ENCODE results near the gene ENPP4.
"Not testable (repeated sequence)": the region's sequence is repeated elsewhere in the genome, so short reads cannot be mapped to it uniquely, and the experiment has no call there.

Gene ENPP4

DNA sequence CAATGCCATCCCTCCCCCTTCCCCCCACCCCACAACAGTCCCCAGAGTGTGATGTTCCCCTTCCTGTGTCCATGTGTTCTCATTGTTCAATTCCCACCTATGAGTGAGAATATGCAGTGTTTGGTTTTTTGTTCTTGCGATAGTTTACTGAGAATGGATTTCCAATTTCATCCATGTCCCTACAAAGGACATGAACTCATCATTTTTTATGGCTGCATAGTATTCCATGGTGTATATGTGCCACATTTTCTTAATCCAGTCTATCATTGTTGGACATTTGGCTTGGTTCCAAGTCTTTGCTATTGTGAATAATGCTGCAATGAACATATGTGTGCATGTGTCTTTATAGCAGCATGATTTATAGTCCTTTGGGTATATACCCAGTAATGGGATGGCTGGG is 1.5 kb downstream of the ENPP4 start:
- not testable (repeated sequence) for DNase-seq

GRCh38 chr6:46134216-46134615 is 4.4 kb downstream of the ENPP4 start:
- DNase-seq: no peak

GRCh38 chr6:46135176-46135575 is 5.4 kb downstream of the ENPP4 start:
- DNase-seq: no peak

DNA sequence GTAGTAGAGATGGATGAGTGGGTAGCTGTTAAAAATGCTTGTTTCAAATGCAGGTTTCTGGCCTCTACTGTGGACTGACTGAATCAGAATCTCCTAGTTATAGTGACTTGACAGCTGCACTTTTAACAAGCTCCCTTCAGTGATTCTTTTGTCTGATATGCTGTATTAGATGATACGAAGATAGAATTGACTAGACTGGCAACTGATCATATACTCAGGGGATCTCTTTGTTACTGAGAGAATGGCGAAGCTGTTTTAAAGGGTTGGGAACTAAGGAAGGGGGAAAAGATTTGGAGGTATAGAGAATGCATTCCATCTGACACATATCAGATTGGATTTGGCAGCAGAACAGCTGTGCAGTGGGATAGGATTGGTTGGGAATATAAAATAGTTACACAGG is 7.0 kb downstream of the ENPP4 start:
- no peak for DNase-seq

DNA sequence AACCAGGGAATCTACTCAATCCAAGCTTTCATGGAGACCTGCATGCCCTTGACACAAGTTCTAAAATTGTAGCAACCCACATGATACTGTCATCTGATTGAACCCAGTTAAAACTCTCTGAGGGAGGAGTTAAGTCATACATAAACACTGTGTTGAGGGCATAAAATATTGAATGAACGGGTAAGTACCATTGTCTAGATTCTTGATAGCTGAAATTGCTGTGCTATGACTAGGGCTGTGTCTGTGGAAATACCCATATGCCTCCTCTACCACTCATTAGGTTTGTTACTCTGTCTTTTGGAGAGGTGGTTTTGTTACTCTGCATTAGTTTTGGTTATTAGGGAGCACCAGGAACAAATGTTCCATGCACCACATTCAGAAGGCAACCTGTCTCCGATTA is 7.6 kb downstream of the ENPP4 start:
- no peak for DNase-seq

DNA sequence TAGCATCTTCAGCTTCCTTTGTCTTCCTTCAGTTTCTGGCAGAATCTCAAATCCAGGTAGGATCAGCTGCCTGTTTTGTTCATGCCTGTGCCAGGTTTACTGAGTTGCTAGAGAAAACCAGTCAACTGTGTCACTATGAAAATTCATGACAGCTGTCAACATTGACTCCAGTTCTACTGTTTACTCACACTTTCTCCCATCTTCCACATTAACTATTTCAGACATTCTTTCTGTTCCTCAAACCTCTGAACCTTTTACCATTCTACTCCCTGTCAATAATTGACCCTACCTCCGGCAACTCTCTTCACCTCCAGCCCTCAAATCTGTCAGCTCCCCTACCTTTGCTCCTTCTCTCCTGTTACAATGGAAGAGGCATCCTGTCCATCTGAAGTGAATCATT is 8.5 kb downstream of the ENPP4 start:
- no peak for DNase-seq

DNA sequence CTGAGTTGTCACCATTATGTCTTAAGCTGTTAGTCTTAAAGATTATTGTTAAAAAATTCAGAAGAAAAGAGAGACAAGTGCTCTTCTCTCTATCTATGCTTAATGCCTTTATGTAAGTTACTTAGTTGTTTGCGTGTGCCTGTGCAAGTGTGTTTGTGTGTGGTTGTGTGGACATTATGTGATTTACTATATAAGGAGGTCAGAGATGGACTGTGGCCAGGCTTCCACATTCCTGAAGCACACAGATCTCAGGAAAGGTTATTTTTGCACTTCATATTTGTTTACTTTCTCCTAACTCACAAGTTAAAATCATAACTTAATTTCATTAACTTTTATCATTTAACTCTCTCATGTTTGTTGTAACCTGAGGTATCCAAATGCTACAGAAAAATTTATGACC is 14.5 kb downstream of the ENPP4 start:
- DNase-seq: no peak

DNA sequence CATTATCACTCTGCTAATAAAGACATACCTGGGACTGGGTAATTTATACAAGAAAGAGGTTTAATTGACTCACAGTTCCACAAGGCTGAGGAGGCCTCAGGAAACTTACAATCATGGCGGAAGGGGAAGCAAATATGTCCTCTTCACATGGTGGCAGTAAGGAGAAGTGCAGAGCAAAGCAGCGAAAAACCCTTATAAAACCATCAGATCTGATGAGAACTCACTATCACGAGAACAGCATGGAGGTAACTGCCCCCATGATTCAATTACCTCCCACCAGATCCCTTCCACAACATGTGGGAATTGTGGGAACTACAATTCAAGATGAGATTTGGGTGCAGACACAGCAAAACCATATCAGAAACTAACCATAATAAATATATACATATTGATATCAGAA is 19.3 kb downstream of the ENPP4 start:
- not testable (repeated sequence) for DNase-seq

GRCh38 chr6:46156701-46157100 is 26.9 kb downstream of the ENPP4 start:
- DNase-seq: no peak

DNA sequence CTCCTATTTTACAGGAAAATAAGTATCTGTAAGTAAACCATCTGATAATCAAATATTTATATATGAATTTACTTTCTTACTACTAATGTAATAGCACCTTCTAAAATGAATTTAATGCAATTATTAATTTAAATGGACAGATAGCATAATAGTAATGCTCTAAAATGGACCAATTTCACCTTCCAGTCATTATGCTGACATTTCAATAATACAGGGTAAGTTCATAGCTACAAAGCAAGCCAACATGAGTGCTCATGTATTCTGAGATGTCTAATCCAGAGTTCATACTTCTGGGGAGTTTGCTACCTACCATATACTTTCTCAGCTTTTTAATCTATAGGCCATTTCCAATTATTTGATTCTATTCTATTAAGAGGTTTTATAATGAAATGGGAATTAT is 29.4 kb downstream of the ENPP4 start:
- no peak for DNase-seq

DNA sequence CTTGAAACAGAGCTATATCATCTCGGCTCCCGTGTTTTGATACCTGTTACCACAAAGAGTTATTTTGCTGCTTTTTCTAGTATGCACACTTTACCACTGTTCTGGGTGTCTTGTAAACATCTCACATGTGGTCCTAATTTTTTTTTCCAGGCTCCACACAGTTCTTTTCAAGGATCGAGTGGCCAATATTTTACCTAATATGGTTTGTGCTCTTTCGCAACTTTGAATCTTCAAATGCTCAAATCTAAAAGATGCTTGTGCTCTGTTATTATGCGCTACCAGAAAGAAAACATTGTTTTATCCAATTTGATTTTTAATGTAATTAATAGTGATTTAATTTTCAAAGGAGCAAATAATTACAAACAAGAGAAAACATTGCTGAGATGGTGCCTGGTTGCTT is 30.3 kb downstream of the ENPP4 start:
- DNase-seq: no peak

GRCh38 chr6:46170357-46171289 is 40.8 kb downstream of the ENPP4 start, which contains the start of gene ENPP5:
Gene ENPP5, minus strand, starts transcription at chr6:46170980. Its CDS starts 2,718 bp downstream, at chr6:46168262.
- DNase-seq: peak; percentile 86

- no peak for DNase-seq
Measured at GRCh38 chr6:46172176-46172575, 42.4 kb downstream of the ENPP4 start.

GRCh38 chr6:46174904-46175303 is 45.1 kb downstream of the ENPP4 start:
- no peak for DNase-seq

DNA sequence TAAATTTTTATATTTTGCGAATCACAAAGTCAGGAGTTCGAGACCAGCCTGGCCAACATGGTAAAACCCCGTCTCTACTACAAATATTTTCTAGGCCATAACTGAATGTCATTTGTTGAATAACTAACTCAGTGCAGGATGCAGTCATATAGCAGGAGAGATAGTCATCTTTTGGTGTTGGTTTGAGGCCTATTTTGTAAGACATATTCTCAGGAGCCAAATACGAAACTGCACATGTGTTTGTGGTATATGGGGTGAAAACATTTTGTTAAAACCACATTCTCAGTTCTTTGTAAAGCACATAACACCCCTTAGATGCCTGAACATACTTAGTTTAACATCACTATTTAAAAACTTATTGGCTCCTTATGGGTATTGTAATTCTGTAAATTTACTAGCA is 45.7 kb downstream of the ENPP4 start:
- DNase-seq: no peak

GRCh38 chr6:46175976-46176375 is 46.2 kb downstream of the ENPP4 start:
- no peak for DNase-seq

DNA sequence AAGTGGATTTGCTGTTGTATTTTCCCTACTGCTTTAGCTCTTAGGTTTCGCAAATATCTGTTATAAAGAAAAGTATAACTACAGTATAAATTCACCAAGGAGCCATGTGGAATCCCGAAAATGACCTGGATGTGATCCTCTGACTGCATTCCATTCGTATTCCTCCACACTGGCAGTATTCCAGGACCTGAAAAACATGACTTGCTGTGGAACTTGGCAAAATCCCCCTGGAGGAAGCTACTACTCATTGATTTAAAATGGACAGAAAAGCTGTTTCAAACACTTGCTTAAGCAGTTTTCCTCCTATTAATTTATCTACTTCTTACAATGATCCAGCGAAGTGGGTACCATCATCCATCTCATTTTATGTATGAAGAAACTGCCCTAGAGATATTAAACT is 54.3 kb downstream of the ENPP4 start:
- DNase-seq: no peak

DNA sequence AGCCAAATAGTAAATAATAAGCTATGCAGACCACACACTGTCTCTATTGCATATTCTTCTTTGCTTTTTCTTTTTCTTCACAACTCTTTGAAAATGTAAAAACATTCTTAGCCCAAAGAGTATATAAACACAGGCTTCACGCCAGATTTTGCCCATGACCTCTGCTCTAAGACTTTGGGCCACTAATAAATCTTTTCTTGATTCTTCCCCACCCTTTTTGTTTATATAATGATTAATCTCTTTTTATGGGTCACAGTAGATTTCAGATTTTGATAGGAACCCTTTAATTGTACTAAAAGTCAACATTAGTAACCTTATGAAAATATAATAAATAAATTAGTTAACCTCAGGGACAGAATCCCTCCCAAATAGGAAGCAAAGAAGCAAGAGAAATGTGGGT is 56.8 kb downstream of the ENPP4 start:
- no peak for DNase-seq

DNA sequence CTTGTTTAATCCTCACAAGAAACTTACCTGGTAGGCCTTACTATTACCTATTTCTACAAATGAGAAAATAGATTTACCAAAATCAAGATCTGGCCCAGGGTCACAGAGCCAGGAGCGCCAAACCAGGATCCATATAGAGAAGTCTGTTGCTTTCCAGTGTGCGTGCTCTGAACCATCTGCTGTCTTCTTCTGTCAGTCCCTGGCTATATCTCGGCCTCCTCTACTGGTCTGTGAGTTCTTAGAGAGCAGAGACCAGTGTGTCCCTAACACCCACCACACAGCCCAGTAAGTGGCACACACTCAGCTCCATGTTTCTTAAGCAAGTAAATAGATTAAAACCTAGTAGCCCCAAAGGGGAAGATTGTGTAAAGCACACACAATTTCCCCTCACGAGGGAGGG is 59.9 kb downstream of the ENPP4 start:
- DNase-seq: no peak

DNA sequence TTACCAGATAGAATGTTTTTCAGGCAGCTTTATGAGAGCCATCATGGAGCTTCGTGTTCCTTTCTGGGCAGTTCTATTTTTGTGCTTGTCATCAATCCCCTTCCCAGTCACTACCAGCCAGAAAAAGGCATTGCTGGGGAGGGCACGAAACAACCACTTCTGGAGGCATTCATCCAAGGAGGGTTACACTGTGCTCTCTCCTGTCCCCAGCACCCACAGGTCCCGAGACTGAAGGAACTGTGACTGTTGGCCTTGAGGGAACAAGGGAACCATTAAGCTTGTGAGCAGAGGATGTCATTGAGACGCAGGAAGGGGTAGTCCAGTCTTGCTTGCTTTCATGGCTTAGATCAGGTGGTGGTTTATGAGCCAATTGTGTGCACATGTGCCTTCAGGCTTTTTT is 61.1 kb downstream of the ENPP4 start:
- DNase-seq: no peak

DNA sequence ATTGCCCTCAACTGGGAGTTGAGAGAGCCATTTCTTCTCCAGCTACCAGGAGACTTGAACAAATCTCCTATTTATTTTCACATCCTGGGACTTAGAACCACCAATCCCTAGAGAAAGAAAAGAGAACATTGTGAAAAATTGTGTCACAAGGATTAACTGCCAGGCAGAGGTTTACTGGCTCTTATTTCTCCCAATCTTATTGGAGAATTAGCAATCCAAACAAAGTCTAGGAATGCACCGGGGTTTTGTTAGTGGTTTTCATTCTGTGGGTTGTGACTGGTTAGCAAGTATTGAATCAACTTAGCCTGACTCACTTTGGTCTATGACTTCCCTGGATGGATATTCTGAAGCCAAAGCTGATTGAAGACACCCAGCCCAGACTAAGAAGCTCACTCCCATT is 62.2 kb downstream of the ENPP4 start:
- DNase-seq: no peak
